Measurements from ENCODE around the gene LIMS1.

LIMS1 gene

DNA sequence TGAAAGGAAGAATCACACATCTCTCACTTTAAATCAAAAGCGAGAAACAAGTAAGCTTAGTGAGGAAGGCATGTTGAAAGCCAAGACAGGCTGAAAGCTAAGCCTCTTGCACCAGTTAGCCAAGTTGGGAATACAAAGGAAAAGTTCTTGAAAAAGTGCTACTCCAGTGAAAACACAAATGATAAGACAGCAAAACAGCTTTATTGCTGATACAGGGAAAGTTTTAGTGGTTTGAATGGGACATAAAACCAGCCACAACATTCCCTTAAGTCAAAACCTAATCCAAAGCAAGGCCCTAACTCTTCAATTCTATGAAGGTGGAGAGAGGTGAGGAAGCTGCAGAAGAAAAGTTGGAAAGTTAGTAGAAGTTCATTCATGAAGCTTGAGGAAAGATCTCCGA, 28.0 kb downstream of the LIMS1 start:
- H3K36me3 ChIP-seq = no peaks in the 10 kb centered on the region
- H3K4me1 ChIP-seq = no peaks in the 10 kb centered on the region
- H3K4me3 ChIP-seq (ENCODE audit: low read depth, low read length) = no peak overlapping the region
- H3K9me3 ChIP-seq = no peaks in the 10 kb centered on the region
- TF ChIP-seq, protein P1, sequence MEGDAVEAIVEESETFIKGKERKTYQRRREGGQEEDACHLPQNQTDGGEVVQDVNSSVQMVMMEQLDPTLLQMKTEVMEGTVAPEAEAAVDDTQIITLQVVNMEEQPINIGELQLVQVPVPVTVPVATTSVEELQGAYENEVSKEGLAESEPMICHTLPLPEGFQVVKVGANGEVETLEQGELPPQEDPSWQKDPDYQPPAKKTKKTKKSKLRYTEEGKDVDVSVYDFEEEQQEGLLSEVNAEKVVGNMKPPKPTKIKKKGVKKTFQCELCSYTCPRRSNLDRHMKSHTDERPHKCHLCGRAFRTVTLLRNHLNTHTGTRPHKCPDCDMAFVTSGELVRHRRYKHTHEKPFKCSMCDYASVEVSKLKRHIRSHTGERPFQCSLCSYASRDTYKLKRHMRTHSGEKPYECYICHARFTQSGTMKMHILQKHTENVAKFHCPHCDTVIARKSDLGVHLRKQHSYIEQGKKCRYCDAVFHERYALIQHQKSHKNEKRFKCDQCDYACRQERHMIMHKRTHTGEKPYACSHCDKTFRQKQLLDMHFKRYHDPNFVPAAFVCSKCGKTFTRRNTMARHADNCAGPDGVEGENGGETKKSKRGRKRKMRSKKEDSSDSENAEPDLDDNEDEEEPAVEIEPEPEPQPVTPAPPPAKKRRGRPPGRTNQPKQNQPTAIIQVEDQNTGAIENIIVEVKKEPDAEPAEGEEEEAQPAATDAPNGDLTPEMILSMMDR (IDR thresholded peaks at IDR 0.05; ENCODE audit: low read depth, low read length) = no peak
- DNase-seq = no peak
- H3K27me3 ChIP-seq = no peaks in the 10 kb centered on the region

DNA sequence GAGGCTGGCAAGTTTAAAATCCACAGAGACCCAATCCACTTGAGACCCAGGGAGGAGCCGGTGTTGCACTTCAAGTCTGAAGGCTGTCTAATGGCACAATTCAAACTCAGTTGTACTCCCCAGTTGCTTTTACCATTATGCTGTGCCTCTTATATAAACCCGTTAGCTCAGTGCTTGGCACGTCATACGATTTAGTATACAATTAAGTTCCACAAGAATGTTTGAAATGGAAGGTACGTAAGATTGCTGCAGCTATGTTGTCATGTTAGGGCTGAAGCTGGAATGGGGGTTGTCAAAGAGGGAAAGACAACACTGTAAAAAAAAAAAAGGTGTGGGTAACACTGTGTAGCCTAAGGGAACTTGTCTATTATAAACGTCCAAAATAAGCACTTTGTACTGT, 30.2 kb downstream of the LIMS1 start:
- TF ChIP-seq, protein P1 (IDR thresholded peaks at IDR 0.05; ENCODE audit: low read depth, low read length) = no peak

DNA sequence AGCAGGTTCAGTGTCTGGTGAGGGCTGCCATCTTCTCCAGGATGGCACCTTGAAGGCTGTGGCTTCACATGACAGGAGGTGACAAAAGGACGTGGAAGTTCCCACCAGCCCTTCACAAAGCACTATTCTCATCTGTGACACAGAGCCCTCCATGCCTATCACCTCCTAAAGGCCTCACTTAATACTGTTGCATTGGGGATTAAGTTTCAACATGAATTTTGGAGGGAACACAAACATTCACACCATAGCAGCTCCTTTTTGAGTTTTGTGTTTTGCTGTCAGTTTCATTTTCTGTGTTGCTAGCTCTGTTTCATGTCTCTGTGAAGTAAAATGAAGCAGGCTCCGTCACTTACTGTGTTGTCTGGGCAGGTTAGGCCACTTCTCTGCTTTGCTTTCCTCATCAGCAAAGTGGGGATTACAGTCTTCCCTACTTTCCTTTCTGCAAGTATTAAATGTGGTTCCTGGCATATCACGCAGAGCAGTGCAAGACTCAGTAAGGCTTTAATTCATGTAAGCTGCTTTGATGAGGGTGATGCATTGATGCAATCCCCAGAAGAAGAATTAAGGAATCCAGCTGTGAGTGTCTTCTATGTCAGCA, 31.6 kb downstream of the LIMS1 start:
- TF ChIP-seq, protein P1 (IDR thresholded peaks at IDR 0.05; ENCODE audit: low read depth, low read length) = no peak
- no peak overlapping the region for H3K4me3 ChIP-seq (ENCODE audit: low read depth, low read length)

More for the DNA sequence above, 30.2 kb downstream of the LIMS1 start:
- H3K4me3 ChIP-seq (ENCODE audit: low read depth, low read length) = no peak overlapping the region
- H3K36me3 ChIP-seq = no peaks in the 10 kb centered on the region
- H3K9me3 ChIP-seq = no peaks in the 10 kb centered on the region
- H3K4me1 ChIP-seq = no peaks in the 10 kb centered on the region
- H3K27me3 ChIP-seq = no peaks in the 10 kb centered on the region
- DNase-seq = no peak

DNA sequence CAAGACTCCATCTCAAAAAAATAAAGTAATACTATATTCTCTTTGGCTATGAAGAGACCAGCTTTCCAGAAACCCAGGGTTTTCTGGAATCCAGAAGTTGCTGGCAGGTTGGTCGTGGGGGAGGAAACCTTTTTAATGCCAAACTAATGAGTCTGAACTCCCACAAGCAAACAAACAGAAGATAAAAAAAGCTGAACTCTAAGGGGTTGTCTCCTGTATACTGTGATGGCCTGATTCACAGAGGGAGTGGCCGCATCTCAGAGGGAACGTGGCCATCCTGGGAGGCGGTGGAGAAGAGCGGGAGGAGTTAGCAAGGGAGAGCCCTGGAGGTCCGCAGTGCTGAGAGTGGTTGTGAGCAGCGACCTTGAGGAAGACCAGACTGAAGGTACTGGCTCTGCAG, 36.1 kb downstream of the LIMS1 start:
- DNase-seq = no peak
- Histone ChIP-seq H3K27me3 (no peaks in the 10 kb centered on the region), H3K4me1 (no peaks in the 10 kb centered on the region), H3K4me3 (ENCODE audit: low read depth, low read length) (no peak overlapping the region), H3K9me3 (no peaks in the 10 kb centered on the region), H3K36me3 (no peaks in the 10 kb centered on the region)
- TF ChIP-seq, protein P1 (IDR thresholded peaks at IDR 0.05; ENCODE audit: low read depth, low read length) = no peak

More for the DNA sequence above, 31.6 kb downstream of the LIMS1 start:
- DNase-seq = no peak
- no peaks in the 10 kb centered on the region for H3K27me3 ChIP-seq
- H3K9me3 ChIP-seq = no peaks in the 10 kb centered on the region
- no peaks in the 10 kb centered on the region for H3K4me1 ChIP-seq
- no peaks in the 10 kb centered on the region for H3K36me3 ChIP-seq

DNA sequence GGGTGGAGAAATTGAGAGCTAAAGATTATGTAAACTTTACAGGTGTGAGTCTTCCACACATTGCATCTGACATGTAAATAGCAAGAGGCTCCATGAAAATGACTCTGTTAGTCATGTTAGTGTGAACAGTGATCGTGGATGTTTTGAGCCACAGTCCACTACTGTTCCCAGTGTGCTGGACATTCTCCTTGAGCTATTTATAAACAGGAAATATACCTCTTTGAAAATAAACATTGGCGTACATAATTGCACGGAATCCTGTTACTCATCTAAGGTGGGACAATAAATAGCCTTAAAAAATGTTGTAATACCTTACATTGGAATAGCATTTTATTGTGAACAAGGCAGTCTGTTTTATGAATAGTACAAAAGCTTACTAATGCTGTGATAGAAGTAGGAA, 37.0 kb downstream of the LIMS1 start:
- Histone ChIP-seq H3K9me3 (no peaks in the 10 kb centered on the region), H3K27me3 (no peaks in the 10 kb centered on the region), H3K4me1 (no peaks in the 10 kb centered on the region), H3K36me3 (no peaks in the 10 kb centered on the region), H3K4me3 (ENCODE audit: low read depth, low read length) (no peak overlapping the region)
- TF ChIP-seq, protein P1 (IDR thresholded peaks at IDR 0.05; ENCODE audit: low read depth, low read length) = no peak
- no peak for DNase-seq

DNA sequence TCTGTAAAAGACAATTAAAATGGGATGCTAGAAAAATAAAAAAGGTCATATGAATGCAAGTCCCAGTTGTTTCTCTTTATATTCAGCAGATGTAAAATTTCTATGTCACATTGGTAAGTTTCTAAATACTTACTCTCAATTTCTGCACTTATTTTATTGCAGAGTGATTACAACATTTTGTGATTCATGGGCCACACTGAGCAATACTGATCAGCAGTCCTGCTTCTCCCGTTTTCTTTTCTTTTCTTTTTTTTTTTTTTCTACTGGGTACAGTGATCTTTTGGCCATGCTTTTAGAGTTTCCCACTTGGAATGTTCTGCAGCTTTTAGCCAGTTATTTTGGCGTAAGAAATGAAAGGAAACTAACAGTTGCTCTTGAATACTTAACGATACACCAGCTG, 38.8 kb downstream of the LIMS1 start:
- no peaks in the 10 kb centered on the region for H3K36me3 ChIP-seq
- TF ChIP-seq, protein P1 (IDR thresholded peaks at IDR 0.05; ENCODE audit: low read depth, low read length) = no peak
- DNase-seq = no peak
- no peaks in the 10 kb centered on the region for H3K27me3 ChIP-seq
- H3K4me3 ChIP-seq (ENCODE audit: low read depth, low read length) = no peak overlapping the region
- H3K4me1 ChIP-seq = no peaks in the 10 kb centered on the region
- no peaks in the 10 kb centered on the region for H3K9me3 ChIP-seq

All from BE2C (cell line).